ENCODE results near the gene AVEN.
"Not testable (repeated sequence)": the region's sequence is repeated elsewhere in the genome, so short reads cannot be mapped to it uniquely, and the experiment has no call there.

AVEN gene

DNA sequence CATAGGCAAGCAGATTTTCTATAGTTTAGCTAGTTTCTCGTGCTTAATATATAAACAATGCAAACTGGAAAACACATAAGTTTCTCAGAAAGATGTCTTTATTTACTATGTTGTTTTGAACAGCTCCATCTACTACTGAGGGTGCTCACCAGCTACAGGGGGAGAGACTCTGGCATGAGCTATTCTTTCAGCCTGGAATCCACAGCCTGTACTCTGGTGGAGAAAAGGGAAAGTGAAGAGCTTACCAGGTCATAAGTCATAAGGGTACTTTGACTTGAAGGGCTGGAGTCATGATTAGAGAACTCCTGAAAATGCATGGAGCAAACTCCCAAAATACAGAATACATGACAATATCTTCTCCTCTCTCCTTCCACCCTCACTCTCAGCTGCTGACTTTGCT lies 4.4 kb upstream of the AVEN start:
- no peak for DNase-seq (ENCODE audit: low read depth in 2 of 2)

DNA sequence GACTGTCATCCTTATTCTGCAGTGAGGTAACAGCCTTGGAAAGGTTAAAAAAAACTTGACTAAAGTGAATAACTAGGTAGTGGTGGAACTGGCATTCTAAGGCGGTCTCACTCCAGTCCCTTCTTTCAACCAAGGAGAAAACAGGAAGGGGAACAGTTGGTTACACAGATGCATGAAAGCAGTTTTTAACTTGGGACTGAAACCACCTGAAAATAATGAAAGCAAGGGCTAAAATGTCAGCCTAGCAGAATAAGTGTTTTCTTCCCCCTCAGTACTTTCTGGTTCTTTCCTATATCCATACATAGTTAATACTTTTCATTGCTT lies 748 bp upstream of the AVEN start:
- no peak for DNase-seq (ENCODE audit: low read depth in 2 of 2)

DNA sequence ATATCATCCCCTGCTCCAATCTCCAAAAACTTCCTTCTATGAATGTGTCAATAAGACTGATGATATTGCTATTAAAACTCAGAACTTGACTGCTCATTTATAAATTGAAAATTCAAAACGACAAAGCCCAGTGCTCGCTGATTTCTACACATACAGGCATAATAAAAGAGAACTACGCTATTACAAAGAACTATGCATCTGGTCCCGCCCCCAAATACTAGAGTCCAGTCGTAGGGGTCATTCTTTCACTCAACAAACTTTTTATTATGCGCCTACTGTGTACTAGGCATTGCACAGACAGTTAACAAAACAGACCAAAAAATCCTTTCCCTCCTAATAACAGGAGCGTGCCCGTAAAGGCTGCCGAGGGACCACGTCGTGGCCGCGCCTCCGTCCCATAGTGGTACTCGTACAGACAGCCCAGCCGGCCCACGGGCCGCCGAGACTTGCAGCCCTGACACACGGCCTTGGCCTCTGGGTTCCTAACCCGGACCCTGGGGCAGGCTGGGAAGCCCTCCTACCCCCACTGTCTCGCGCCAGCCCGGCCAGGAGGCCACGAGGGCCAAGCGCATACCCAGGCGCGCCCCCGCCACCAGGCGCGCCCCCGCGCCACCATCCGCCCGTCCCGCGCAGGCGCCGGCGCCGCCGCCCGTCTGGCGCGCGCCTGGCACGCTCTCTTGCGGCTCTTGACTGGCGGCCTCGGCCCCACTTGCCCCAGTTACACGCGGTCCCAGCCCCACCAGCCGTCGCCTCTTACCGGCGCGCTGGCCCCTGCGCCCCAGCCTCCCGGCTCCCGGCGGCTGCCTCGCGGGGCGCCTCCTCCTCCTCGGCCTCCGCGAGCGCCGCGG lies 757 bp downstream of the AVEN start:
- DNase-seq (ENCODE audit: low read depth in 2 of 2), result peak; percentile 67 to 71

DNA sequence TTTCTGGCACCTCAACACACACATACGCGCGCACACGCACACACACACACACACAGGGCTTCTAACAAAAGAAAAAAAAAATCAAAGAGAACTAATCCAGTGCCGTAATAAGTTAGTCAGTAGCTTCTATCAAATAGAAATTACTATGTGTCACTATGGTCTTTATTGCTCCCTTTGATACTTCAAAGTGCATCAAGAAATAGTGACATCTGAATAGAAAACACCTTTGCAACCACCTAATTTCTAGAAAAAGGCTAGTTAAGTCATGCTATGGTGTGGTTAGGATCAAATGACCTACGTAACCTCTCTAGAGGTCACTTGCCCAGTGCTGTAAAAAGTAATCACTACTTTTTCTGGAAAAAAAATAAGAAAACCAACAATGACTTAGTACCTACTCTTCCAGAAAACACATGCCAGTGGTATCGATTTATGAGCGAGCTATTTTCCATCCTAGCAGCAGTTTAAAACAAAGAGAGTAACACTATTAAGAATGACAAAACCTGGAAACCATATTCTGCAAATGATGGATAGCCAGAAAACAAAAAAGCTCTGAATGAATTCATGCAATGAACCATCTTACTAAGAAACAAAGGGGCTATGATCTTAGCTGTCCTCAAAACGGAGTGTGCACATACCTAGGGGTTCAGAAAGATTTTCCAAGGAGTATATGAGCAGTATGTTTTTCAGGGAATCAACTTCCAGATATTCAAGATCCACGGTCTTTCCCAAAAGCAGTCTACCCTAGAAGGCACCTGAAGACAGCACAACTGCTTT lies 6.8 kb downstream of the AVEN start:
- DNase-seq (ENCODE audit: low read depth in 2 of 2), result no peak

DNA sequence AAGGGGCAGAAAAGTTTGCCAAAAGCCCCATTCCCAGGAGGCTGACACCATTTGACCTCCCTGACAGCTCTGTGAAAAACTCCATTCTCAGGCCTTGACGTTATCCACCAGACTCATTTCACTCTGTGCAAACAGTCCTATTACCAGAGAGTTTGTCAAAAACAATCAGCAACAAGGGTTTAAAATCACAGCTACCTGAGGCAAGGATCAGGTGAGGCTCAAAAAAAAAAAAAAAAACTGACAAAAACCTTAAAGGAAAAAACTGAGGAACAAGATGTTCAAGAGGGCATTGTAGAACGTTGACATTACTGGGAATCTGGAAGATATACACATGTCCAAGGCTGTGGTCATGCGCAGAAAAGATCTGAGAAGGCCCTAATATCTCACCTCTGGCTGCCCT lies 11.4 kb downstream of the AVEN start:
- no peak for DNase-seq (ENCODE audit: low read depth in 2 of 2)

DNA sequence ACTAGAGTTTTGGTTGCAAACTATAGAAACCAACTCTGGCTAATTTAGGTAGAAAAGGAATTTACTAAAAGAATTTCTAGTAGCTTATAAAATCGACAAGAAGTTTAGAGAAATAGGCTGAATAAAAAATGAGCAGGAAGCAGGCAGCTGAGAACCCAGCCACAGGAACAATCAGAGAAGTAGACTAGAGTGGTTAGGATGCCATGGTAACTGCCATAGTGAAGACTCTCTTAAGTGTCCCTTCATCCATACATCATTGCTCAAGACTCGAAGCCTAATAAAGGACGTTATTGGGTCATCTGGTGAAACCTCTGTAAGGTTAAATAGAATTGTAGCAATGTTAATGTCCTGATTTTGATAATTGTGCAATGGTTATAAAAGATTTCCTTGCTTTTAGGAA lies 13.8 kb downstream of the AVEN start:
- no peak for DNase-seq (ENCODE audit: low read depth in 2 of 2)

DNA sequence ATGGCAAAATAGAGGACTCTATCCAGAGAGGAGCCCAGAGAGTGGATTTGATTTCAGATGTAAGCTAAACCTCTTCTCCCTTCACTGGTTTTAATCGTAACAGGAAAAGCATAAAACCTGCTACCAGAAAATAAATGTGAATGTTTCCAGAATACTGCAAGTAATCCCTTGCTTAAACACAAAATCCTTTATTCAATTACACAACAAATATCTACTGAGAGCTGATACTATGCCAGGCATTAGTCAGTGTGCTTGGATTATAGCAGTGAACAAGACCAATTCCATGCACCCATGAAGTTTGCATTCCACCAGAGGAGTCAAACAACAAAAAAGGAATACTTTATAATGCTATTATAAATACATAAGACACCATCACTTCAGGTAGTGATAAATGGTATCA lies 15.1 kb downstream of the AVEN start:
- no peak for DNase-seq (ENCODE audit: low read depth in 2 of 2)

DNA sequence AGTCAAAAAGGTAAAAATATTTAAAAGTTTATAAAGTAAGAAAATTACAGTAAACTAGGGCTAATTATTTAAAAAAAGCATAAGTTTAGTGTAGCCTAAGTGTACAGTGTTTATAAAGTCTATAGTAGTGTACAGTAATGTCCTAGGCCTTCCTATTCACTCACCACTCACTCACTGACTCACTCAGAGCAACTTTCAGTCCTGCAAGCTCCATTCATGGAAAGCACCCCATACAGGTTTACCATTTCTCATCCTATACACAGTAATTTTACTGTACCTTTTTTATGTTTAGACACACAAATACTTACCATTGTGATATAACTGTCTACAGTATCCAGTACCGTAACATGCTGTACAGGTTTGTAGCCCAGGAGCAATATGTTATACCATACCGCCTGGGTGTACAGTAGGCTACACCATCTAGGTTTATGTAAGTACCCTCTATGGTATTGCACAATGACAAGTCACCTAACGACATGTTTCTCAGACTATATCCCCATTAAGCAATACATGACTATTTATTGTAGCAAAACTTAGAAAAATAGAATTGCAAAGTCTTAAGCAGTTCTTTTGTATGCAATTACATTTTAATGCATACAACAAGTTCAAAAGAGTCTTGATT lies 19.5 kb downstream of the AVEN start:
- DNase-seq (ENCODE audit: low read depth in 2 of 2), result no peak

DNA sequence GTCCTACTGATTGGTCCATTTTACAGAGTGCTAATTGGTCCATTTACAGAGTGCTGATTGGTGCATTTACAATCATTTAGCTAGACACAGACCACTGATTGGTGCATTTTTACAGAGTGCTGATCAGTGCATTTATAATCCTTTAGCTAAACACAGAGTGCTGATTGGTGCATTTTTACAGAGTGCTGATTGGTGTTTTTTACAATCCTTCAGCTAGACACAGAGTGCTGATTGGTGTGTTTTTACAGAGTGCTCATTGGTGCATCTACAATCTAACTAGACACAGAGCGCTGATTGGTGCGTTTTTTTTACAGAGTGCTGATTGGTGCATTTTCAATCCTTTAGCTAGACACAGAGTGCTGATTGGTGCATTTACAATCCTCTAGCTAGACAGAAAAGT lies 20.3 kb downstream of the AVEN start:
- not testable (repeated sequence) for DNase-seq (ENCODE audit: low read depth in 2 of 2)

DNA sequence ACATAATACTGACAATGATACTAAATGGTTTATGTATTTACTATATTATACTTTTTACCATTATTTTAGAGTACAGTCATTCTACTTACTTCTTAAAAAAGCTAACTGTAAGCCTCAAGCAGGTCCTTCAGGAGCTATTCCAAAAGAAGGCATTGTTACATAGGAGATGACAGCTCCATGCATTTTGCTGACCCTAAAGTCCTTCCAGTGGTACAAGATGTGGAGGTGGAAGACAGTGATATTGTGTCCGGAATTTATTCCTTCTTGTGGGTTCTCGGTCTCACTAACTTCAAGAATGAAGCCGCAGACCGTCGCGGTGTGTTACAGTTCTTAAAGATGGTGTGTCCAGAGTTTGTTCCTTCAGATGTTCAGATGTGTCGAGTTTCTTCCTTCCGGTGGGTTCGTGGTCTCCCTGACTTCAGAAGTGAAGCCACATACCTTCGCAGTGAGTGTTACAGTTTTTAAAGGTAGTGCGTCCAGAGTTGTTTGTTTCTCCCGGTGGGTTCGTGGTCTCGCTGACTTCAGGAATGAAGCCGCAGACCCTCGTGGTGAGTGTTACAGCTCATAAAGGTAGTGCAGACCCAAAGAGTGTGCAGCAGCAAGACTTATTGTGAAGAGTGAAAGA lies 20.9 kb downstream of the AVEN start:
- no peak for DNase-seq (ENCODE audit: low read depth in 2 of 2)

DNA sequence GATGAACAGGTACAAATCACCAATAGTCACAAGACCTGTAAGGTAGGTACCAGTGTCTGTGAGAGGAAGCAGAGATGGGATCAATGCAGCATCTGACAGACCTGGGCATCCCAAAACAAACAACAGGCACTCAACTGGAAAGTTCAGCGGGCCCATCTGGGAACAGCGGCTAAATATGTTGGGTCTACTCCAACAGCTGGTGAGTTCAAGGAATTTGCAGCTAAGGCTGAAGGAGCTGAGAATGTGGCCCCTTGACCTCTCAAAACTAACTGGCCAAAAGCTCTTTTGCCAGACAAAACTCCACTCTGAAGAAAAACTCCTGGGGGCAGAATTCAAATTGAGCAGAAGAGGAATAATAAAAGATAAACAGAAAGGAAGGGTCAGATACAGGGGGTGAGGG lies 24.4 kb downstream of the AVEN start:
- no peak for DNase-seq (ENCODE audit: low read depth in 2 of 2)

DNA sequence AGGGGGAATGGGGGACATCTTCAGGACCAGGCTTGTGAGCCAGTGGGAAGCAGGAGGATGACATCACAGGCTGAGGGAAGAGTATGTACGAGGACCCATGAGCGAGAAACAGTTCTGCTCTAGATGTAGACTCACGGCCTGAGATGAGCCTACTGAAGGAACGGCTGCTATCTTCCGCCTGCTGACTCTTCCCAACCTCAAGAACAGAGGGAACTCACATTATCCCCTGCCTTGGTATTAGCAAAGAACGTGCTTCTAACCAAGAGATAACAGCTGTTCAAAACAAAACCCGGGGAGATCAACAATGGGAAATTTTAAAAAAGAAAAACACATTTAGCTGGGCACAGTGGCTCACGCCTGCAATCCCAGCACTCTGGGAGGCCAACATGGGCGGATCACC lies 25.3 kb downstream of the AVEN start:
- DNase-seq (ENCODE audit: low read depth in 2 of 2), result no peak

DNA sequence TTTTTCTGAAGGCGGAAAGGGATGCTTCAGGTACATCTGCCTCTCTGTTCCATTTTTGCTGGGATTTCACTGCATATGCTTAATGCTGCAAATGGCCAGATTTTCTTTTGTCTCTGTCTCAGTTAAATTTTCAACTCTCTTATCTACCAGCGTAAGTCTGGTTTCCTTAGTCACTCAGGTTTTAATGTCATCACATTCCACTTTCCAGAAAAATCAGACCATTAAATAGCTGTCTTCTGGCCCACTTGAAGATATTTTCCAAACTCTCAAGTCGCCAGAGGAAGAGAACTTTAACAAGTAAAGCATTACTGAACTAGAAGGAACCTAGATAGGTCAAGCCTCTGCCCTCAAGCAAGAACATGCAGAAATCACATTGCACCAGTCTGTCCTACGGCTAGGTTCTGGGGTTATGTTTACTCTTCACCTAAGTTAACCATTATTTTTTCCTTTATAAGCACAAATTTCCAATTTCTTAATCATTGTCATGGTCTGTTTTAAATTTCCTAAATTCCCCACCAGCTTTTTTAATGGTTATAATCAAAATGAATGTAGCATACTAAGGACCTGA lies 26.5 kb downstream of the AVEN start:
- DNase-seq (ENCODE audit: low read depth in 2 of 2), result no peak

DNA sequence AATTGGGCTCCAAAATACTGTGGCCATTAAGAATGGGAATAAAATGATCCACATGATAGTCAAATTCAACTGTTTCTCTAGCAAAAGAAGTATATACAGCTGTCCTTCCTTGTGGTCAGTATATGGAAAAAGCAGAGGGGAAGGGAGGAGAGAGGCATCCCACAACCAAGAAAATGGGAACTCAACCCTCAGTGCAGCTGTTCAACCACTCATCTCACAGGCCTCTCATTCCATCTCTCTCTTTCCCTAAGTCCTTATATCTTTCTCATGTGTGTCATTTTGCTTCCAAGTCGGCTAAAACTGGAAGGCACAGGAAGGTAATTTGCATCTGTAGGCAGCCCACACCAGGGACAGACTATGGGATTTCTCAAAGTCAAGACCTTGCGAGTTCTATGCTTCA lies 27.5 kb downstream of the AVEN start:
- no peak for DNase-seq (ENCODE audit: low read depth in 2 of 2)

DNA sequence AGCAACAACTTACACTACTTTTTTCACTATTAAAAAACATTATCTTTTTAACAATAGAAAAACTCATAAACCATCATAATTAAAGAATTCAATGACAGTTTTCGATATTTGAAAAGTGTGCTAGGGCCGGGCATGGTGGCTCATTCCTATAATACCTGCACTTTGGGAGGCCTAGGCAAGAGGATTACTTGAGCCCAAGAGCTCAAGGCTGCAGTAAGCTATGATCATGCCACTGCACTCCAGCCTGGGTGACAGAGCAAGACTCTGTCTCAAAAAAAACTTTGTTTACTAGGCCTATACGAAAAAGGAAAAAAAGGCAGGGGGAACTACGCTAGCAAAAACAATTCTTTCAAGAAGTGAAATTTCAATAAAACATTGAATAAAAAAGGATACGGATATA lies 28.1 kb downstream of the AVEN start:
- DNase-seq (ENCODE audit: low read depth in 2 of 2), result no peak

DNA sequence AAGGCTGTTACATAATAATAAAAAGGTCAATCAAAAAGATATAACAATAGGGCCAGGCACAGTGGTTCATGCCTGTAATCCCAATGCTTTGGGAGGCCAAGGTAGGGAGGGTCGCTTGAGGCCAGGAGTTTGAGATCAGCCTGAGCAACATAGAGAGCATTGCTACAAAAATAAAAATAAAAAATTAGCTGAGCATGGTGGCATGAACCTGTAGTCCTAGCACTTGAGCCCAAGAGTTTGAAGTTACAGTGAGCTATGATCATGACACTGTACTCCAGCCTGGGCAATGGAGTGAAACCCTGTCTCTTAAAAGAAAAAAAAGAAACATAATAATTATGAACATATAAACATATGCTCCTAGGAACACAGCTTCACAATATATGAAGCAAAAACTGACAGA lies 29.3 kb downstream of the AVEN start:
- no peak for DNase-seq (ENCODE audit: low read depth in 2 of 2)

DNA sequence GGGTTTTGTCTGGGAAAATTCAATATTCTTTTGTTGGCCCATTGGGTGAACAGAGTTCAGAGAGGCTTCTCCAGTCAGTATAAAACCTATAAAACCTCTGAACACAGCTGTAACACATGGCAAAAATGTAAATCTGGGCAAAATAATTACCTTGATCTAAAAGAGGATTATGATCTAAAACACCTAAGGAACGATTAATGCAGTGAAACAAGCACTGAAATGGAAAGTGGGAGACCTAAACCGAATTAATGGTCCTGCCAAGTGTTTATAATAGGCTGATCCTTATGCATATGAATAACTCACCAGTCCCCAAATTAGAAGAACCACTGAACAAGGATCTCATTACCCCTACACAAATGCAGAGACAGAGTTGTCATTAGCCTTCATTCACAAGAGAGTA lies 32.6 kb downstream of the AVEN start:
- DNase-seq (ENCODE audit: low read depth in 2 of 2), result no peak

DNA sequence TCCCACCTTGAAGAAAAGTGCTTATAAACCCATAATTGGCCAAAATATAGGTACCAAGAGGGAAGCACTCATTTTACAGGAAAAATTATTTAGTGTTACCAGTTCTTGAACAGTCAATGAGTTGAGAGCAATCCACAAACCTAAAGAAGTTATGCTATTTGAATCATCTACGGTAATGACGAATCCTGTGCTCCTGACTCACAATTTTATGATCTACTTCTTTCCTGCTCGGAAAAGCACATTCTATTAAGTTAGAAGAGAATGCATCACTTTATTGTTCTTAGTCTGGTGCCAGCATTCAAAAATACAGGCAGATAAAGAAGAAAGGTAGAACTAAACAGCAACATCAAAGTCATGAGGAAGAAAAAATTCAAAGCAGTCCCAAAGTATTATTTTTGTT lies 37.5 kb downstream of the AVEN start:
- DNase-seq (ENCODE audit: low read depth in 2 of 2), result no peak

DNA sequence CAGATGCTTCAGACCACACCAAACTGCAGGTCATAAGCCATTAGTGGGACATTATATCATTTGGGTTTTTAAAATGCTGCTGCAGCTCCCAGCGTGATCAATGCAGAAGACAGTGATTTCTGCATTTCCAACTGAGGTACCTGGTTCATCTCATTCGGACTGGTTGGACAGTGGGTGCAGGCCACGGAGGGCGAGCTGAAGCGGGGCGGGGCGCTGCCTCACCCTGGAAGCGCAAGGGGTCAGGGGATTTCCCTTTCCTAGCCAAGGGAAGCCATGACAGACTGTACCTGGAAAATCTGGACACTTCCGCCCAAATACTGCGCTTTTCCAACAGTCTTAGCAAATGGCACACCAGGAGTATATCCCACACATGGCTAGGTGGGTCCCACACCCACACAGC lies 43.3 kb downstream of the AVEN start:
- DNase-seq (ENCODE audit: low read depth in 2 of 2), result not testable (repeated sequence)

DNA sequence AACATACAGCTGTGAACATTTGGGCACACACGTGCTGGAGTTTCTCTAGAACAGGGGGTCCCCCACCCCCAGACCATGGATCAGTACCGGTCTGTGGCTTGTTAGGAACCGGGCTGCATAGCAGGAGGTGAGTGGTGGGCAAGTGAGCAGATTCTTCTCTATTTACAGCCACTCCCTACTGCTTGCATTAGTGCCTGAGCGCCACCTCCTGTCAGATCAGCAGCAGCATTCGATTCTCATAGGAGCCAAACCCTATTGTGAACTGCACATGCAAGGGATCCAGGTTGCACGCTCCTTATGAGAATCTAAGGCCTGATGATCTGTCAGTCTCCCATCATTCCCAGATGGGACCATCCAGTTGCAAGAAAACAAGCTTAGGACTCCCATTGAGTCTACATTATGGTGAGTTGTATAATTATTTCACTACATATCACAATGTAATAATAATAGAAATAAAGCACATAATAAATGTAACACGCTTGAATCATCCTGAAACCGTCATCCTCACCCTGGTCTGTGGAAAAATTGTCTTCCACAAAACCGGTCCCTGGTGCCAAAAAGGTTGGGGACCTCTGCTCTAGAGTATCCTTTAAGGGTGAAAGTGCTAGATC lies 44.9 kb downstream of the AVEN start:
- DNase-seq (ENCODE audit: low read depth in 2 of 2), result no peak

DNA sequence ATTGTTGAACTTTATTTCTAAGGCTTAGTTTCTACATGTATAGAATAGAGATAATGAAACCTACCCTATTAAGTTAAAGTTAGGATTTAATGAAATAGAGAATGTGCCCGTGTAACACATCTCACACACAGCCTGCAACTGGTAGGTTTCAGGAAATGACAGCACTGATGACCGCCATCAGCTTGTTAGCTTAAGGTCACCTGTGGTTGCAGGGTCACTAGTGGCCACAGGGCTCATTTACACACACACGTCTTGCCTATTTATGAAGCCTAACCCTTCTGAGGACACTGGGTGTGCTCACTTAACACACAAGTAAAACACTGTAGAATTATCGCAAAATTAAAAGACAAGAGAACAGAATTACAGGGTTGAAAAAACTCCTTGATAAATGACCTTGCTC lies 50.6 kb downstream of the AVEN start:
- DNase-seq (ENCODE audit: low read depth in 2 of 2), result no peak

DNA sequence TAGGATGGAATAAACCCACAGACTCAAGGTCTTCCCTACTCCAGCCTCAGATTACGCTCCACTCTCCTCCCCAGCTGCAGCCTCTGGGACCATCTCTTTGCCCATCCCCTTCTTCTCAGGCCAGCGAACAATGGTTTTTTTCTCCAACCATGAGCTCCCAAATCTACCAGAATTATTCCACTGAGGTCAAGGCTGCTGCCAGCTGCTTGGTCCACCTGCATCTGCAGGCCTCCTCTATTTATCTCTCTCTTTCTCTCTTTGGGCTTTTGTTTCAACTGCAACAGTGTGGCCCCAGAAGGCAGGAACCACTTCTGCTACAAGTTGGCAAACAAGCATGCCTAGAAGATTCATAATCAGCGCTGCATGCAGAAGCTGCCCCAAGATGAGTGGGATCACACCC lies 51.6 kb downstream of the AVEN start:
- DNase-seq (ENCODE audit: low read depth in 2 of 2), result no peak
